Activated CD4-positive, alpha-beta T cell treated with anti-CD3 and anti-CD28 coated beads for 36 hours (primary cell): ENCODE data around the gene MLLT6. TPM values are rescaled to one million over a fixed set of nuclear protein-coding genes. Genes with fewer than 3 reads are reported as not detected.

Experiments used
- ATAC-seq: fragments of 200-7000 bp; cut with Tn5 transposase; one replicate; pipeline ENCODE4 v1.10.0; 2021; ENCODE audit warnings: mild to moderate bottlenecking, moderate library complexity
- CTCF ChIA-PET: fragments of 350-600 bp; sonication (Branson Sonifier 250); formaldehyde crosslinking; loops from one replicate; lab custom pipeline; 2021; ENCODE audit warnings: antibody characterized with exemption; lab: Charles Lee
- POLR2A ChIA-PET: fragments of 350-600 bp; sonication (Branson Sonifier 250); formaldehyde crosslinking; loops from one replicate; lab custom pipeline; 2021; ENCODE audit warnings: antibody characterized with exemption, inconsistent platforms; lab: Charles Lee
- DNase-seq: peaks from one replicate; pipeline ENCODE4 v3.0.0-alpha.2; 2020
- H3K27ac Mint-ChIP-seq: one replicate; pipeline ENCODE4 v1.8.0; 2021; ENCODE audit warnings: mixed read lengths
- H3K27me3 Mint-ChIP-seq: one replicate; pipeline ENCODE4 v1.8.0; 2021; ENCODE audit warnings: mixed read lengths
- H3K36me3 Mint-ChIP-seq: one replicate; pipeline ENCODE4 v1.8.0; 2021; ENCODE audit warnings: low read depth, mixed read lengths
- H3K4me1 Mint-ChIP-seq: one replicate; pipeline ENCODE4 v1.8.0; 2021; ENCODE audit warnings: mixed read lengths
- H3K4me3 Mint-ChIP-seq: one replicate; pipeline ENCODE4 v1.8.0; 2021; ENCODE audit warnings: mild to moderate bottlenecking, moderate library complexity, mixed read lengths
- H3K9me3 Mint-ChIP-seq: one replicate; pipeline ENCODE4 v1.8.0; 2021; ENCODE audit warnings: low read depth, mixed read lengths
- intact Hi-C, 2 experiments: fragments of 100-400 bp; cut with DNase I in 1 of 2; cut with micrococcal nuclease in 1 of 2; formaldehyde crosslinking; loops; one replicate each; pipeline versions ENCODE4 v1.14.2 to v1.15.1; 2022 to 2024; cut with DNase I, micrococcal nuclease
- total RNA-seq, 2 experiments: library from RNA; stranded (reverse); gene quantifications; one replicate each; pipeline ENCODE4 v1.2.3, GENCODE V29; 2021

Gene MLLT6
- total RNA-seq, 2 experiments from 2014 or later, result 168 to 174 TPM

GRCh38 chr17:38709104-38709820, 4.2 kb downstream of the MLLT6 start:
- Mint-ChIP-seq H3K27me3 (no peaks in the 10 kb centered on the region), H3K4me3 (no peak overlapping the region), H3K27ac (peak overlapping the region; percentile 77), H3K9me3 (no peaks in the 10 kb centered on the region), H3K36me3 (peaks cover 71% of the 10 kb centered on the region), H3K4me1 (peaks cover 67% of the 10 kb centered on the region)
- intact Hi-C loops, result no loop called here
- DNase-seq (no peak), ATAC-seq (no peak)
- CTCF ChIA-PET, result interaction anchor here (1.2 to 2.4 kb wide), 5 partner anchors 10 to 151 kb away, joined by 4 to 10 read pairs (median 5); no protein-coding TSS in a partner anchor
- POLR2A ChIA-PET, result interaction anchor here (0.6 to 1.4 kb wide), 3 partner anchors 15 to 22 kb away, joined by 3 to 4 read pairs (median 3); no protein-coding TSS in a partner anchor

DNA sequence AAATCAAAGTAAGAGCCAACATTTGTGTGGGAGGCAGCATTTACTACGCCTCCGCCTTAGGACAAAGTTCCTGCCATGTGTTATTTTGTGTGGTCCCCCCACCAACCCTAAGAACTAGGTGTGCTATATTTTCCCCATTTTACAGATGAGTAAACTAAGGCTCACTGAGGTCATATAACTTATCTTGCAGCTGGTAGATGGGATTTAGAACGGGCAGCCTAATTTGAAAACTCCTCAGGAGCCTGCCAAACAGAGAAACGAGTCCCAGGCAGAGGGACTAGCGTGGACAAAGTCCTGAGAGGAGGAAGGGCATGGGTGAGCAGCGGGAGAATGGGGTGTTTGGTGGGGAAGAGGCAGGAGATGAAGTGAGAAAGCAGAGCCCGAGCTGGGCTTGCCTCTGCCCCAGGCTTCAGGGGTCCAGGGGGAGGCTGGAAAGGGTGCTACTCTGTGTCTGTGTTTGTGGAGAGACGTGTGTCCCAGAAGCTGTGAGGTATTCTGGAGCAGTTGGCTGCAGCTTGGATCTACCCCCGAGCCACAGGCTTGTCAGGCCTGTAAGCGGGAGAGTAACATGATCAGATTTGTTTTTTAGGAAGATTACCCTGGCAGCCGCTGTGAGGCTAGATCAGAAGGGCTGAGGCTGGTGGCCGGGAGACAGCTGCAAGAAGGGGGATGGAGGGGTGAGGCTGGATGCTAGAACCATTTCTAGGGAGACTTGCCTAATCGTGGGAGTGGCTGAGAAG, 5.0 kb downstream of the MLLT6 start:
- DNase-seq (no peak), ATAC-seq (no peak)
- ChIA-PET CTCF (interaction anchor here (1.2 to 1.9 kb wide), 6 partner anchors 9 to 152 kb away, joined by 4 to 10 read pairs (median 5); partner anchors contain the start of gene PSMB3), POLR2A (interaction anchor here (1.3 to 1.4 kb wide), 2 partner anchors 14 to 19 kb away, joined by 3 to 4 read pairs; no protein-coding TSS in a partner anchor)
- Mint-ChIP-seq H3K27me3 (no peaks in the 10 kb centered on the region), H3K4me3 (no peak overlapping the region), H3K4me1 (peaks cover 75% of the 10 kb centered on the region), H3K36me3 (peaks cover 75% of the 10 kb centered on the region), H3K9me3 (no peaks in the 10 kb centered on the region), H3K27ac (peak overlapping the region; percentile 77)
- intact Hi-C loops, result no loop called here

DNA sequence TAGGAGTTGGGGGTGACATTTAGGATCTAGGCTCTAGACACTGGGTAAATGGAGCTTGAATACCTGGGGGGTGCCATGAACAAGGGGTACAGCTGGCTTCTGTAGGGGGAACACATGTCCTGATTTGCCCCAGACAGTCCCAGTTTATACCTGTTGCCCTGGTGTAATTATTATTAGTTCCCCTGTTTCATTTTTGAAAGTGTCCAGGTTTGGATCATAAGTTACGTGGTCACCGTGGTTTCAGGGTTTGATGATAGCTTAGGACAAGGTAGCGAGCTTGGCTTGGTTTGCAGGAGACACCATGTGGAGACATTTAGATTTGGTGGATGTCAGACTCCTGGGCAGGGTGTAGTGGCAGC, 5.5 kb downstream of the MLLT6 start:
- H3K36me3 Mint-ChIP-seq, result peaks cover 80% of the 10 kb centered on the region
- CTCF ChIA-PET, result interaction anchor here (1.0 to 1.9 kb wide), 6 partner anchors 8 to 153 kb away, joined by 4 to 10 read pairs (median 5); partner anchors contain the start of gene PSMB3
- POLR2A ChIA-PET, result interaction anchor here (1.4 kb wide), 1 partner anchor 13 kb away, joined by 4 read pairs; no protein-coding TSS in a partner anchor

GRCh38 chr17:38710985-38711384, 5.9 kb downstream of the MLLT6 start:
- CTCF ChIA-PET, result interaction anchor here (1.0 to 1.9 kb wide), 5 partner anchors 8 to 44 kb away, joined by 4 to 10 read pairs (median 5); partner anchors contain the start of gene PSMB3
- DNase-seq, result no peak
- no peak for ATAC-seq
- H3K9me3 Mint-ChIP-seq, result no peaks in the 10 kb centered on the region
- H3K4me3 Mint-ChIP-seq, result no peak overlapping the region
- peaks cover 85% of the 10 kb centered on the region for H3K4me1 Mint-ChIP-seq
- POLR2A ChIA-PET, result interaction anchor here (1.4 kb wide), 1 partner anchor 13 kb away, joined by 4 read pairs; no protein-coding TSS in a partner anchor
- peaks cover 81% of the 10 kb centered on the region for H3K36me3 Mint-ChIP-seq
- H3K27ac Mint-ChIP-seq, result peak overlapping the region; percentile 77
- intact Hi-C loops, result no loop called here
- H3K27me3 Mint-ChIP-seq, result no peaks in the 10 kb centered on the region

More for the DNA sequence above, 5.5 kb downstream of the MLLT6 start:
- intact Hi-C loops, result no loop called here
- Mint-ChIP-seq H3K9me3 (no peaks in the 10 kb centered on the region), H3K27me3 (no peaks in the 10 kb centered on the region), H3K4me3 (no peak overlapping the region), H3K4me1 (peaks cover 80% of the 10 kb centered on the region), H3K27ac (peak overlapping the region; percentile 77)
- DNase-seq, result no peak
- no peak for ATAC-seq

GRCh38 chr17:38711792-38712571, 6.9 kb downstream of the MLLT6 start:
- Mint-ChIP-seq H3K9me3 (no peaks in the 10 kb centered on the region), H3K36me3 (peaks cover 77% of the 10 kb centered on the region), H3K4me3 (no peak overlapping the region), H3K4me1 (peaks cover 82% of the 10 kb centered on the region), H3K27ac (peak overlapping the region; percentile 77), H3K27me3 (no peaks in the 10 kb centered on the region)
- intact Hi-C loops, result no loop called here
- CTCF ChIA-PET, result interaction anchor here (0.6 kb wide), 1 partner anchor 17 kb away, joined by 3 read pairs; no protein-coding TSS in a partner anchor
- DNase-seq (peak; percentile 35), ATAC-seq (no peak)
- POLR2A ChIA-PET, result no interaction called here

GRCh38 chr17:38712593-38712992, 7.5 kb downstream of the MLLT6 start:
- ChIA-PET CTCF (no interaction called here), POLR2A (no interaction called here)
- Mint-ChIP-seq H3K4me1 (peaks cover 76% of the 10 kb centered on the region), H3K9me3 (no peaks in the 10 kb centered on the region), H3K27me3 (no peaks in the 10 kb centered on the region), H3K27ac (peak overlapping the region; percentile 77), H3K36me3 (peaks cover 77% of the 10 kb centered on the region), H3K4me3 (no peak overlapping the region)
- ATAC-seq, result no peak
- no peak for DNase-seq
- intact Hi-C loops, result no loop called here

GRCh38 chr17:38713456-38714075, 8.5 kb downstream of the MLLT6 start:
- POLR2A ChIA-PET, result no interaction called here

DNA sequence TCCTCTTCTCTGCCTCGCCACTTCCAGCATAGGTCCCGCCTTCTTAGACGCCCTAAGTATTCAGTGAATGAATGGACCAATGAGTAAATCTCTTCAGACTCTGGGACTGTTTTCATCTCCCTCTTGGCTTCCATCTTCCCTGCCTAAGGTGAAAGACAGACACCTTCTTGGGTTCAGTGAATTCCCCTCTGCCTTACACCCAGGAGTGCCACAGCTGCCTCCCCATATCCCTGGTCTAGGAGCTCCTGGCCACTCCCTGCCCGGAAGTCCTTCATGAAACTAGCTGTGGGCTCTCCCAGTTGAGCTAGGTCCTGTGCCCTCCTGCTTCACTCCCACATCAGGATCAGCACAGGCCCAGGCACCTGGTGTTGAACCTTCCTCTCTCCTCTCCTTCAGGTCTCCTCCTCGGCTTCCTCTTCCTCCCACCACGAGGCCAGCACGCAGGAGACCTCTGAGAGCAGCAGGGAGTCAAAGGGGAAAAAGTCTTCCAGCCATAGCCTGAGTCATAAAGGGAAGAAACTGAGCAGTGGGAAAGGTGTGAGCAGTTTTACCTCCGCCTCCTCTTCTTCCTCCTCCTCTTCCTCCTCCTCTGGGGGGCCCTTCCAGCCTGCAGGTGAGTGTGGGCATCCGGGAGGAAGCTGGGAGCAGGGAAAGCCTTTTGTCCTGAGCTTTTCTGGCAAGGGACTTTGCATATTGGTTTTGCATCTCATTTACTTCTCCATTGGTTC, 10.3 kb downstream of the MLLT6 start:
- ChIA-PET CTCF (interaction anchor here (0.6 to 4.3 kb wide), 7 partner anchors 14 to 1013 kb away, joined by 3 to 20 read pairs (median 3); partner anchors contain the start of gene PSMB3), POLR2A (interaction anchor here (0.8 kb wide), 1 partner anchor 9 kb away, joined by 4 read pairs; no protein-coding TSS in a partner anchor)
- Mint-ChIP-seq H3K9me3 (no peaks in the 10 kb centered on the region), H3K27me3 (no peaks in the 10 kb centered on the region), H3K27ac (peak overlapping the region; percentile 88), H3K4me1 (peaks cover 63% of the 10 kb centered on the region), H3K36me3 (peaks cover 70% of the 10 kb centered on the region), H3K4me3 (peak overlapping the region; percentile 36)
- no peak for DNase-seq
- ATAC-seq, result peak; percentile 27
- intact Hi-C loops, result no loop called here

More at GRCh38 chr17:38713456-38714075, 8.5 kb downstream of the MLLT6 start:
- intact Hi-C loops, result no loop called here
- Mint-ChIP-seq H3K27ac (no peak overlapping the region), H3K36me3 (peaks cover 73% of the 10 kb centered on the region), H3K4me3 (no peak overlapping the region), H3K4me1 (peaks cover 70% of the 10 kb centered on the region), H3K27me3 (no peaks in the 10 kb centered on the region), H3K9me3 (no peaks in the 10 kb centered on the region)
- CTCF ChIA-PET, result interaction anchor here (1.6 kb wide), 1 partner anchor 22 kb away, joined by 7 read pairs; no protein-coding TSS in a partner anchor
- DNase-seq (no peak), ATAC-seq (no peak)

GRCh38 chr17:38716368-38717005, 11.4 kb downstream of the MLLT6 start:
- Mint-ChIP-seq H3K27me3 (no peaks in the 10 kb centered on the region), H3K4me1 (peaks cover 60% of the 10 kb centered on the region), H3K27ac (no peak overlapping the region), H3K36me3 (peaks cover 70% of the 10 kb centered on the region), H3K4me3 (no peak overlapping the region), H3K9me3 (no peaks in the 10 kb centered on the region)
- intact Hi-C loops, result no loop called here
- DNase-seq (no peak), ATAC-seq (no peak)
- ChIA-PET POLR2A (no interaction called here), CTCF (interaction anchor here (0.7 to 4.3 kb wide), 5 partner anchors 10 to 47 kb away, joined by 3 to 20 read pairs (median 3); no protein-coding TSS in a partner anchor)
